Measurements from ENCODE around the gene PCGF3.

GRCh38 chr4:679629-680028 lies 26.0 kb upstream of the PCGF3 start:
- TF ChIP-seq, protein P1, sequence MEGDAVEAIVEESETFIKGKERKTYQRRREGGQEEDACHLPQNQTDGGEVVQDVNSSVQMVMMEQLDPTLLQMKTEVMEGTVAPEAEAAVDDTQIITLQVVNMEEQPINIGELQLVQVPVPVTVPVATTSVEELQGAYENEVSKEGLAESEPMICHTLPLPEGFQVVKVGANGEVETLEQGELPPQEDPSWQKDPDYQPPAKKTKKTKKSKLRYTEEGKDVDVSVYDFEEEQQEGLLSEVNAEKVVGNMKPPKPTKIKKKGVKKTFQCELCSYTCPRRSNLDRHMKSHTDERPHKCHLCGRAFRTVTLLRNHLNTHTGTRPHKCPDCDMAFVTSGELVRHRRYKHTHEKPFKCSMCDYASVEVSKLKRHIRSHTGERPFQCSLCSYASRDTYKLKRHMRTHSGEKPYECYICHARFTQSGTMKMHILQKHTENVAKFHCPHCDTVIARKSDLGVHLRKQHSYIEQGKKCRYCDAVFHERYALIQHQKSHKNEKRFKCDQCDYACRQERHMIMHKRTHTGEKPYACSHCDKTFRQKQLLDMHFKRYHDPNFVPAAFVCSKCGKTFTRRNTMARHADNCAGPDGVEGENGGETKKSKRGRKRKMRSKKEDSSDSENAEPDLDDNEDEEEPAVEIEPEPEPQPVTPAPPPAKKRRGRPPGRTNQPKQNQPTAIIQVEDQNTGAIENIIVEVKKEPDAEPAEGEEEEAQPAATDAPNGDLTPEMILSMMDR (IDR thresholded peaks at IDR 0.05) = no peak
- no peak for TF ChIP-seq POLR2A (IDR thresholded peaks at IDR 0.05)

All from prostate gland (tissue), 2 donors.